LHCN-M2 (cell line): Measurements from ENCODE around the gene DUOXA1. TPM values are rescaled to one million over a fixed set of nuclear protein-coding genes. Genes with fewer than 3 reads are reported as not detected.
"Not testable (repeated sequence)": the region's sequence is repeated elsewhere in the genome, so short reads cannot be mapped to it uniquely, and the experiment has no call there.

Source experiments
- DNase-seq: peaks from one replicate; pipeline ENCODE4 v3.0.0-alpha.2; 2012; ENCODE audit warnings: low read depth
- total RNA-seq: library from RNA; depleted of rRNA; stranded (reverse); fragments of >200 nt; gene quantifications from 2 replicates; pipeline ENCODE4 v1.2.3, GENCODE V29; 2014; rRNA removed

The DUOXA1 gene
- total RNA-seq, 1 experiment from 2014 or later: not detected

GRCh38 chr15:45093013-45093412 is 36.7 kb downstream of the DUOXA1 start:
- peak; percentile 35 for DNase-seq

DNA sequence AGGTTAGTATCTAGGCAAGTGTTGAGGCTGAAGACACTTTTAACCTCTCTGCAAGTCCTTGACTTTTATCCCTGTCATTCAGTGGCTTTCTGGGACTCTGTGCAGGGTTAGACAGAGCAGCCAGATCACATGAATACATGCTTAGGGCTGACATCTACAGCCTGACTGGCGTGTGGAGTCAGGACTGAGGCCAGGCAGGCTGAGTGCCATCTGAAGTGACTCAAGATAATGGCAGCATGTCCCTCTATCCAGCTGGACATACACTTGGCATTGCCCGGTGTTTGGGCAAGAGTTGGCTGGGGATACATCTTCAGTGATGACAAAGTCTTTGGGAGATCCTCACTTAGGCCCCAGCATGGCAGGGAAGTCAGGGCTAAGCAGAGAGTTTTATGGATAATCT is 38.1 kb downstream of the DUOXA1 start:
- DNase-seq: no peak

- DNase-seq: peak; percentile 57
Measured at GRCh38 chr15:45091161-45091560, 38.5 kb downstream of the DUOXA1 start.

GRCh38 chr15:45089712-45090373 is 39.8 kb downstream of the DUOXA1 start:
- no peak for DNase-seq

DNA sequence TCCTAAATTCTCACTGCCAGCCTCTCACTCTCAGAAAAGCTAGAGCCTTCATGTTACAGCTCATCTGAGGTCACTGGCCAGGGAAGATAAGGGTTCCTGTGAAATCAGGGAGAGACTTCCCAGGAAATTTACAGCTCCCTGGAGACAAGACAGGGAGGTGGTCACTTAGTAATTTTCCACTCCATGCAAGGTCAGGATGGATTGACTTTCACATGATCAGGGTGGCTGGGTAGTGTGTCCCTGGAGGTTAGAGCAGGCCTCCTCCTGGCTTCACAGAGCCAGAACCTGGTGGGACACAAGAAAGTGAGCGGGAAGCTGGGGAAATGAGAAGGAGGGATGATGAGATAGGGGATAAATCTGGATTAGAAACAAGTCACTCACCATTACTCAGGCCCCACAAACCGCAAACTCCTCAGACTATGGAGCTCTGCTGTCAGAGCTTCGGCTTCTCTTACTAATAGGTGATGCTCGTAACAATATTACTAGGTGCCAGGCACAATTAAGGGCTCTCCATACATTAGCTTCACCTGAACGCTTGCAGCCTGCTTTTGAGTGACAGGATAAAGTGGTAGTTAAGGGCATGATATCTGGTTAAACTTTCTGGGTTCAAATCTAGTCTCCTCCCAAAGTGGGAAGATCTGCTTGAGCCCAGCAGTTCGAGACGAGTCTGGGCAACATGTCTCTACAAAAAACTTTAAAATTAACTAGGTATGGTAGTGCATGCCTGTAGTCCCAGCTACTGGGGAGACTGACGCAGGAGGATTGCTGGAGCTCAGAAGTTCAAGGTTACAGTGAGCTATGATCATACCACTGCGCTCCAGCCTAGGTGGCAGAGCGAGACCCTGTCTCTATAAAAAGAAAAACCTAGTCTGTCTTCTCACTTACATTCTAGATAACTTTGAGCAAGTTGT is 40.6 kb downstream of the DUOXA1 start:
- no peak for DNase-seq

- no peak for DNase-seq
Measured at GRCh38 chr15:45087513-45087912, 42.2 kb downstream of the DUOXA1 start.

- DNase-seq: no peak
Measured at GRCh38 chr15:45084163-45084562, 45.5 kb downstream of the DUOXA1 start.

- no peak for DNase-seq
Measured at GRCh38 chr15:45083223-45083622, 46.5 kb downstream of the DUOXA1 start.

GRCh38 chr15:45082412-45082811 is 47.3 kb downstream of the DUOXA1 start:
- not testable (repeated sequence) for DNase-seq

GRCh38 chr15:45080593-45080992 is 49.1 kb downstream of the DUOXA1 start:
- not testable (repeated sequence) for DNase-seq

GRCh38 chr15:45079628-45080246 is 49.9 kb downstream of the DUOXA1 start:
- not testable (repeated sequence) for DNase-seq

DNA sequence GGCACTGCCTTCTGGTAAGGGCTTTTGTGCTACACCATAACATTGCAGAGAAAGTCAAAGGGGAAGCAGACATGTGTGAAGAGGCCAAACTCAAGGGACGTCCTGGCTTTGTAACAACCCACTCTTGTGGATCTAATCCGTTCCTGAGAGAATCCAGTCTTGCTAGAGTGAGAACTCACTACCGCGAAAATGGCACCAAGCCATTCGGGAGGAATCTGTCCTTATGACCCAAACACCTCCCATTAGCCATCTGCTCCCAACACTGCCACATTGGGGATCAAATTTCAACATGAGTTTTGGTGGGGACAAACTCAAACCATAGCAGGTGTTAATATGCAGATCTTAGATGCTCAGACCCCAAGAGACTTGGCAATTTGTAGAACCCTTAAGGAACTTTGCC is 50.5 kb downstream of the DUOXA1 start:
- not testable (repeated sequence) for DNase-seq

DNA sequence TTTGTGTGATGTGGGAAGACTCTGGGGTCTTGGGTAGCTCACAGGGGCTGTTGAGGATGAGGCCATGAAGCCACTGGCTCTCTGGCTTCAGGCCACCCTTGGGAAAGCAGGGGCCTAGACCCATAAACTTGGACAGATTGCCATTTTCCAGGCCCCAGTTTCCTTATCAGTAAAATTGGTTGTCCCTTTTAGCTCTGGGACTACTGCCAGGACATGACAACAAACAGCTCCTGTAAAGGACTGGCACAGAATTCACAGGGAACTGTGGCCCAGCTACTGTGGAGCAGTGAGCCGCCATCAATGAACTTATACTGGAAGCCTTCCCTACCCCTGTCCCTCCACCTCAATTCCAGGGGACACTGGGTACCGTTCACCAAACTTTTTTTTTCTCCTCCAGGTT is 52.3 kb downstream of the DUOXA1 start:
- not testable (repeated sequence) for DNase-seq

GRCh38 chr15:45075440-45076320 is 54.0 kb downstream of the DUOXA1 start:
- DNase-seq: not testable (repeated sequence)

GRCh38 chr15:45073602-45074001 is 56.1 kb downstream of the DUOXA1 start:
- not testable (repeated sequence) for DNase-seq

DNA sequence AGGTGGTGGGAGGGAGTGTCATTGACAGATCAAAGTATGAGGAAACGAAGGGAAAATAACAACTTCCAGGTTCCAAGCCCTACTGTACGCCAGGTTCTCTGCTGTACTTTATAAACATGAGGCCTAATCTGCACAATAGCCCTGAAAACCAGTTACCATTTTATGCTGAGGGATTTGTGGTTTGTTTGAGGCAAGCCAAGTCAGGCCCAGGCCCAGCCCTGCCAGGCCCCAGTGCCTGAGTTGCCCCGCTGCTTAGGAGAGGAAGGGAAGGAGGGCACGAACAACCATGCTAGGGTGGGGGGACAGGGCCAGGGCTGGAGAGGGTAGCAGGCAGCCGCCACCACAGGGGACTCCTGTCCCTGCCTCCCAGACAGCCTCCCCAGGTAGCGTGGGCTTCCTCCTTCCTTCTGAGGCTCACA is 59.7 kb downstream of the DUOXA1 start:
- not testable (repeated sequence) for DNase-seq

Other genes starting within 250 kb of the DUOXA1 start
- not detected in 2 replicates for gene TERB2, start 173.2 kb downstream of the DUOXA1 start, total RNA-seq
- gene SORD, start 106.7 kb downstream of the DUOXA1 start, total RNA-seq: 44.3 and 67.6 TPM in 2 replicates
- not detected in 2 replicates for gene DUOX2, start 15.7 kb downstream of the DUOXA1 start, total RNA-seq
- not detected in 2 replicates for gene DUOXA2, start 15.6 kb downstream of the DUOXA1 start, total RNA-seq
- under 0.01 and 0.06 TPM in 2 replicates for gene DUOX1, start 115 bp upstream of the DUOXA1 start, total RNA-seq
- gene SHF, start 58.1 kb upstream of the DUOXA1 start, total RNA-seq: 8.8 and 14.2 TPM in 2 replicates
- gene SLC28A2, start 122.4 kb upstream of the DUOXA1 start, total RNA-seq: not detected in 2 replicates
- gene GATM, start 248.7 kb upstream of the DUOXA1 start, total RNA-seq: 0.98 and 1.3 TPM in 2 replicates